GM21367 (cell line): ENCODE measurements around the gene MRAP.

Experiments
- ATAC-seq: cut with Tn5 transposase; IDR thresholded peaks from one replicate; pipeline ENCODE4 v1.9.1; 2021; ENCODE audit not compliant: unreplicated experiment

MRAP gene

DNA sequence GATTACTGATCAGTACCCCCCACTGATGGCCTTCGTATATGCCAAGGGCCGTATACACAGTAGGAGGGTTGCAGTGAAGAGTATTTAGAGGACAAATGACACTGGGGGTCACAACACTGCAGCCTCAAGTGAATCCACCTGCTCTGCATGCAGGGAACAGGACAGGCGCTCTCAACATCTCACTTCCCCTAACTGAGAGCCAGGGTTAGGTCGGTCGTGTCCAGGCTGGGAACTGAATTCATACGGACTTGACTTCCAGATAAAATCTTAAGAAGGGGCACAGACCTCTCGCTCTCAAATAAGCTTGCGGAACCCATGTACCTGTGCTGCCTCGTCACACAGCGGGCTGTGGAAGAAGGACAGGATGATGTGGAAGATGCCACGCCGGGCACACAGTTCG, 22.8 kb downstream of the MRAP start:
- no peak for ATAC-seq

DNA sequence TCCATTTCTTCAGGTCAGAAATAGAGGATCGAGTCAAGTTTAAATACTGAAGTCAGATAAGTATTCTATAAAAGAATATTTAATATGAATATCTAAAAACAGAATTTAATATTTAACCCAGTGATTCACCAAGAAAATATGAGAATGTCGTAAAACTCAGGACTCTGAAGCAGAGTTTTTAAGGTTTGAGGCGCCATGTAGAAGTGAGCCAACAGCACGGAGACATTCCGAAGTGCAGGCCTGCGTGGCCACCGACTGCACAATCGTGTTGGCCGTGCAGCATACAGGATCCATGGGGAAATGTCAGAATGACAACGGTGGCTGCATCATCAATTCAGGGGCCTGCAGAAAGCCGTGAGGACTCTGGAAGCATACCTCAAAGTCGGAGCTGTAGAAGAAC, 23.4 kb downstream of the MRAP start:
- no peak for ATAC-seq

DNA sequence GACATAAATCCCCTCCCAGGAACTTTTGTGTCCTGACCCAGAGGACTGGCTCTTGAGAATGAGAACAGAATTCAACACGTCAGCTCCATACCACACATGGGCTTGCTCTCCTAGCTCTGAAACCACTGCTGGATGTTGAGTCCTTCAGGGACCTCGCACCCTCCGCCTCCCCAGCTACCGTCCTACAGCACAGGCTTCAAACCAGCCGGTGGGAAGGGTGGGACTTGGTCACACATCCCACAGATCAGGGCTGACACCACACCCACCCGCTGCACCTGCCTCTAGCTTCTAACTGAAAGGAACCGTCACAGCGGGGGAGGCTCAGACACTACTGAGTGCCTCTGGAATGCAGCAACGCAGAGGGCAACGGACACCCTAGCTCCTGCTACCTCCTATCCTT, 24.0 kb downstream of the MRAP start:
- ATAC-seq = no peak

DNA sequence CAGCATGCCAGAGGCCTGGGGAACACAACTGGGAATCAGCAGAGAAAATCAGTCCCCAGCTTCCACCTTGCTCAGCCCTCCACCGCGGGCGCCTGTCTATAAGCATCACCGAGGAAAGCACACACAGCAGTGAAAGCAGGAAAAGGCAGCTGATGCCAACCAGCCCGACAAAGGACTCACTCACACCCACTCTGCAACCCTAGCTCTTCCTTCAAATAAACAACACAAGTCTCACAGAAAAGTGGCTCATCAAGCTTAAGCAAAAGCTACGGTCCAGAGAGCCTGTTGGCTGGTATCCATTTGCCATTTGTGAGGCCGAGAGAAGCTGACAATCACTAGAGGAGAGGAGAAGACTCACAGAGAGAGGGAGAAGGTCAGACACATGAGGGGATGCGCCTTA, 27.1 kb downstream of the MRAP start:
- no peak for ATAC-seq

DNA sequence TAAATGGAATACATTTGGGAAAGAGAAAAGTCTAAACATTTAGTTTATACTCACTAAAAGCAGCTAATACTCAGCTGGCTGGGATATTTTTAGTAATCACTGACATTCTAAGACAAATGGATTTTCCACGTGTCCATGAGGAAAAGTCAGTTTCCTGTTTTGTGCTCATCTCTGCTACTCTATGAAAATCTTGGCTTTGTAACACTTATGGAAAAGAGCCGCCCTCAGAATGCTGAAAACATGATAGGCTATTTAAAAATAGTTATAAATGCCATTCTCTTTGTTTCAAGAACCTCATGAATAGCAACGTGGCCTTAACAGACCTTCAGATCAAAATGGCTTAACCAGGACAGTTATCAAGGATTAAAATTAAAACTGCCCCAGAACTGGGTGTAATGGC, 29.9 kb downstream of the MRAP start:
- no peak for ATAC-seq

DNA sequence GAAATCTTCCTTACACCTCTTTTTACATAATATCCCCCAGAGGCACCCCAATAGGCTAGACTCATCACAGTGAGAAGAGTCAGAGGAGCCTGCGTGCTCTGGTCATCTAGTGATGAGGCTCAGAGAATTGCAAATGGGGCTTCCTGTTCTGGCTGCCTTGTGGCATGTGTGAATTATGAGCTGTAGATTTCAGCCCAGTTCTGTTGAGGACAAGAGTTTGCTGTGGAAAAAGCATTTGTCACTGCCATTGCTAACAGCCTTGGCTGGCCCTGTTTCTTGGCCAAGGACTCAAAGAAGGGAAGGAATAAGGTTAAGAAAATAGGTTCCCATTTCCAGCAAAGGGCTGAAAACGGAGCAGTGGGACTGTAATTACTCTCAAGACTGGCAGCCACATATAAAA, 30.7 kb downstream of the MRAP start:
- no peak for ATAC-seq

DNA sequence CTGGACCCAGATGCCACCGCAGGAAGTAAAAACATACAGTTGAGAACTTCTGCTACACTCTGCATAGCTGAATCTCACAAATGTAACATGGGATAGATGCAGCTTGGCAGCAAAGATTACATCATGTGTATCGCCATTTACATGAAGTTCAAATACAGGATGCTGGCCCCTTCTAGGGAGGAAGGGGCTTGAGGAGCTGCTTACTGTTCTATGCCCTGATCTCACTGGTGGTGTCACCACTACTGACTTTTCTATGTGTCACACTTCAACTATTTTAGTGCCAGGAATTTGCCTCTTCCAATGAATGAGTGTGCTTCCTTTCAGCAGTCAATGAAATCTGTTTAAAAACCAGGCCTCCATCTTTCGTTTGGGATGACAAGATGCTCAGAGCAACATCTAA, 31.1 kb downstream of the MRAP start:
- no peak for ATAC-seq

DNA sequence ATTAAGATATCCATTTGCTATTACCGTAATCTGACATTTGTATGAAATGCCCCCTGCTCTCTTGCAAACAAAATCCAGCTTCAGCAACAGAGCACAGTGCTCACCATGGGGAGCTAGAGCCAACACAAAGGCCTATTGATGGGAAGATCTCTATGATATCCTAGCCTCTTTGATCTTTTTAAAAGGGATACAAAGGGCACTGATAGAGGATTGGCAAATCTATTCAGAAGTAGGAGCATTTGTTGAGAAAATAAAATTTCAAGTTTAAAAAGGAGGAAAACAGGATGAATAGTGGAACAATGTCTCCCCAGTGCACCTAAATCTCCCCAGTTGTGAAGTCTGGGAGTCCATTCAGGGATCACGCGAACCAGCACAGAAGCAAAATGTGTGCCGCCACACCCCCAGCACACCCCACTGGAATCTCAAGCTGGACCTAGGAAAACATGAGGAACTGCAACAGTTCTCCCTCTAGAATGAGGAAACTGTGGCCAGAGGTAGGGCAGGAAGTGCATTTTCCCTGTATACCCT, 32.2 kb downstream of the MRAP start:
- ATAC-seq = no peak

DNA sequence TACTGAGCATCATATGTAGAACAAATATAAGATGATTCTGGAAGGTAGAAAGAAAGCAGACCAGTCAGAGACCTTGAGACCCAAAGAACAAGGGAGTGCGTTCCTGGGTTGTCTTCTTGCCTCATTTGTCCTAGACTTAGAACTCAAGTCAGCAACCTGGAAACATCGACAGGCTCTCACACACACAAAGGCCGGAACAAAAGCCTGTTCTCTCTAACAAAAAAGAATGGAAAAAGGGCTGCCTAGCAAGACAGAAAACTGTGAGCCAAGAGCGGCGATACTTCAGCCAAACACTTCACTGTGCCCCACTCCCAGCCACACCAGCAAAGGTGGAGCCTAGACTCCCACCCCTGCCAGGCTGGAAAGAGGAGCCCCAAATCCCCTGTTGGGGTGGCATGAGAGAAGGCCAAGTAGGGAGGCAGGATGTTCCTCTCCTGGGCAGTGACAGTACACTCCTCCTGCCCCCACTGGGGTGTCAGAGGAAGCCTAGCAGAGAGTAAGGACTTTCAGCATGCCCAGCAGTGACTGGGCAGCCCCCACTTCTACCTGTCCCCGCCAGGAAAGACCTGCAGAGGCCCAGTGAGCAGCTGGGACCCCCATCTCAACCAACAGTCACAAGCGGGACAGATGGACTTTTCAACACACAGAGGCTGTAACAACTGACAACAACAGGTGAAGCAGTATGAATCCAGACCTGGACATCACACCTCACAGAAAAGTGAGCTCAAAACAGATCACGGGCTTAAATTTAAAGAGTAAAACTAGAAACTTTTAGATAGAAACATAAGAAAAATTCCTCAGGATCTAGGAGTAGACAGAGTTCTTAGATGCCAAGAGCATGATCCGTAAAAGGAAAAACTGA, 33.0 kb downstream of the MRAP start:
- no peak for ATAC-seq

DNA sequence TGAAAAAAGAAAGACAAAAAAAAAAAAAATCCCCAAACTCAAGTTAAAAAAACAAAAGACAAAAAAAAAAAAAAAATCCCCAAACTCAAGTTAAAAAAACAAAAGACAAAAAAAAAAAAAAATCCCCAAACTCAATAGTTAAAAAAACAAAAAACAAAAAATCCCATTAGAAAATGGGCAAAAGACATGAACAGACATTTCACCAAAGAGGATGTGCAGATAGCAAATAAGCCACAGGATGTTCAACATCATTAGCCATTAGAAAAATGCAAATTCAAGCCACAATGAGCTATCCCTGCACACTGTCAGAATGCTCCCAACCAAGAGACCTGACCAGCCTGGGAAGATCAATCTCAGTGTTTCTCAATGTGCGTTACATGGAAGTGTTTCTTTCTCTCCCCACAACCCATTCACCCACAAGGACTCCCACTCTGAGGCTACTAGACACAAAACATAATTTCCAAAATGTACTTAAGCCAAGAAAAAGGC, 33.9 kb downstream of the MRAP start:
- ATAC-seq = no peak

DNA sequence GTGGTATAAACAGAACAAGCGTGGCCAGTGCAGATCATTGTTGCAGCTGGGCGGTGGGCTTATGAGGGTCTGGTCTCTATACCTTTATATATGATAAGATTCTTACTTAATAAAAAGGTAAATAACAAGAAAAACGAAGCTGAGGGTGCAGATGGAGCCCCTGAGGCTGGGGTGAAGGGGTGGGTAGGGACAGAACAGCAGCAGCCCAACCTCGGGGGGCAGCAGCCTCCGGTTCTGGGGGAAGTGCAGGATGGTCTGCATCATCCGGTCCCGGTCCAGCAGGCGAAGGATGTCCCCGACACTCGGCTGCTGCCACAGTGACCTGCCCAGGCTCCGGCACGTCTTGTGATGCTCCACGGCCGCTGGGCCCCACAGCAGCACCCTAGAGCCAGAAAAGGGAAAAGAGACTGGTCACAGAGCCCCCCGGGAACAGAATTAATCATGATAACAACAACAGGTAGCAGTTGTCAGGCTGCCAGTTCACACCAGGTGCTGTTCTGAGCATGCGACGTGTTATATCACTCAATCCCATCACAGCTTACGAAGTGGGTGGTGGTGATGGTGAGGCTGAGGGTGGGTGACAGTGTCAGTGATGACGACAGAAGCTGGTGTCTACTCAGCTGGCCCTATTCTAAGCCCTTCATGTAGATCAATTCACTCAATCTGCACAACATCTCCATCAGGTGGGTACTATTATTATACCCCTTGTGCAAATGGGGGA, 35.5 kb downstream of the MRAP start:
- ATAC-seq = no peak

DNA sequence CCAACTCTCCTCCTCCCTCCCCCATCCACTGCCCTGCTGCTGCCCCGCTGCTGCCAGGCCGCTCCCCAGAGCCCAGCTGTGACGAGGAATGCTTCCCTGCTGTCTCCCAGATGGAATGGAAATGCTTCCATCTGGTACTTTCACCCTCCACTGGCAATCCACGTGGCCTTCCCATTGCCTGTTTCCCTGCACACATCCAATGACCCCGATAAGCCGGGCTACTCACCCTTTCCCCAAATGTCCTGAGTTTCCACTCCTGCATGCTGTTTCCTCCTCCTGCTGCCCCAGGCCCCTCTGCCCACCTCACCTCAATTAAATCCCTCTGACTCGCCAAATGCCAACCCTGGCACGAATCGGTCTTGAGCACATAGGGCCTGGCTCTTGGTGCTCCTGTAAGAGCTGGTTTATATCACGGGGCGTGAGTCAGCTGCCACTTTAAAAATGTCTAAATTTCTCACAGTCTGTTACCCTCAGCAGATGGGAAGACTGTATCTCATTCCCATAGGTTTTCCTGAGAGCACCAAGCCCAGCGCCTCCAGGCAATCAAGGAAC, 36.4 kb downstream of the MRAP start:
- ATAC-seq = no peak

DNA sequence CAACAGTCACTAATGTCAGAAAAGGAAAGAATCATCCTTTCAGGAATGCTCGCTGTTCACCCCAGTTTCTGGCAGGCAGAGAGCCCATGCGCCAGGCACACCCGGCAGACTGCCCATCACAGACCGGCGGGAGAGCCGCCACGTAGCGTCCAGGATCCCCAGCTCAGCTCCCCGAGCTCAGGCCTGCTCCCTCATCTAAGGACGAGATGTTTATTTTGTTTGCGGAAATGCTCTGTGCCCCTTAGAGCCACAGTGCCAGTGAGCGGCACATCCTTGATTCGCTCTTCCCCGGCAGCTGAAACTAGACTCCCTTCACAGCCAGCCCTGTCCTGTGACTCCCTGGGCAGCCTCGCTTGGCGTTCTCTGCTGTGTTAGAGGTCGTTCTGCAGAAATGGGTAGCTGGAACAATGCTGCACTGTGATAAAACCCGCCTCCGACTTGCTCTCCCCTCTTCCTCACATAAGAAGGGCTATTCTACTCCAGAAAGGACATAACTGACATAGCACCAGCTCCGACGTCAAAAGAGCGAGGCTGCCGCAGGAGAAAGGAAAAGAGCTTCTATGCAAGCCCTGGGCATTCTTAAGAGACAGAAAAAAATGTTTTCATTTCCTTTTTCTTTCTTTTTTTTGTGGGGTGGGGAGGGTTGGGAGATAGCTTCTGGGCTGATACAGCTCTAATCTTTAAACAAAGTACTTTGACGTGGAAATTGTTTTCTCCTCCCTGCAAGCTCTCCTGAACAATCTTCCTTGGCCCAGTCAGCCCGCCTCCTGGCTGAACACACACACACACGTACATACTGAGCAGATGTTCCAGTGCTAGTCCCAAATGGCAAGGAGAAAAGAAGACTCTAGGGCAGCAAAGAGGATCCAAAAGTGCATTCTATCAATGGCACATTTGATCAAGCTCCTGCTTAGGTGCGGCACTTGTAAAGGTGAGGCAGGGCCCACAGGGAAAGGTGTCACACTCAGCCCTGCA, 37.2 kb downstream of the MRAP start:
- no peak for ATAC-seq

DNA sequence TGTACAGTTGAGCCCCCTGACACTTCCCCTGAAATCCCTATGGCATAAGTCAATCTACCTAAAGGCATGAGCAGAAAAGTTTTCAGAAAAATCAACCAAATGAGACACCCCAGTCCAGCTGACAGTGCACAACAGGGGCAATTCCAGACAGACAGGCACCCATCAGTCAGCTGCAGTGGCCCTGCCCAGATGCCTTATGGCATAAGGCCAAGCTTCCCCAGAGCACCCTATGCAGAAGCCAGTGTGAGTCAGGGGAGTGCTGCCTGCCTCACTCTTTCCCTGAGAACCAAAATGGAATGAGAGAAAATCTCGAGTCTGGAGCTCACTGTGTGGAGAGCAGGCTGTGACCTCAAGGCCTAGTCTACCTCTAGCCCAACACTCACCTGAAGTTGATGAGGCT, 38.1 kb downstream of the MRAP start:
- ATAC-seq = no peak

DNA sequence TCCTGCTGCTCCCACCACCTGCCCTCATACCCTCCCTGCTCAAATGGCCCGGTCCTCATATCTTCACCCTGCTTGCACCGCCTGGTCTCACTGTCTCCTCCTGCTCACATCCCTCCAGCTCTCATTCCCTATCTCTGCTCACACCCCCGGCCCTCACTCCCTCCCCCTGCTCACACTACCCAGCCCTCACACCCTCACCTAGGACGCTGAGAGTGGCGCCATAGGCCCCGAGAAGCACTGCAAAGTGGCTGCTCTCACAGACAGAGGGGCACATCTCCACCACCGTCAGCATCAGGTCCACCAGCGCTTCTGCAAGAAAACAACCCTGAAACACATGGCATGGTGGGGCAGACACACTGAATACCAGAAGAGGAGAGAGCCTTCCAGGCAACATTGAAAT, 38.6 kb downstream of the MRAP start:
- no peak for ATAC-seq

DNA sequence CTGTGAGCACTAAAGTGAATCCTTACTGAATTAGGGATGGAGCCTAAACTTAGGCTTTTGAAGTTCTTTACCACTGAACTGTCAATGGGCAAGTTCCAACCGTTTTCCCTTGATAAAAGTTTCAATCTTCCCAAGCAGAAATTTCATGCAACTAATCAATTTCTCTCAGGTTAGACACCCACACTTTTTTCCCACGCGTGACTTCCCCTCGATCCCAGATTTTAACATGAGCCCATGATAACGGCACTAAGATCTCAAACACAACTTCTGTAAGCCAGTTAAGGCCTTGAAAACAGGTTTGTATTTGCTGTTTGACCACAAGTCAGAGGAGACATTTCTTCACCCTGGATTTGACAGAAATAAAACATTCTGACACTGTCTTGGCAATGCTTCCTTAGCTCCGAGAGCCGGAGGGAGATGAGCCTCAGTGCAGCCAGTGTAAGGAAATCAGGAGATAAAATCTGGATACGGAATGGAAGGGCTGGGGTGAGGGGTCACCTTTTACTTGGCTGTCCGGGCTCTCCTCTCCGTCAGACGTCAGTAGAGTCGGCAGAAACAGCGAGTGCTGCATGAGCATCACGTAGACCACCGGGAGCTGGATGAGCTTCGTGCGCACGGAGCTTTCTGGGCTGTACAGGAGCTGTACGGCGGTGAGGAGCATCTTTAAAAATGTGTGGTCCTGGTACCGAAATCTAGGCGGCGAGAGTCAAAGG, 39.7 kb downstream of the MRAP start:
- no peak for ATAC-seq

DNA sequence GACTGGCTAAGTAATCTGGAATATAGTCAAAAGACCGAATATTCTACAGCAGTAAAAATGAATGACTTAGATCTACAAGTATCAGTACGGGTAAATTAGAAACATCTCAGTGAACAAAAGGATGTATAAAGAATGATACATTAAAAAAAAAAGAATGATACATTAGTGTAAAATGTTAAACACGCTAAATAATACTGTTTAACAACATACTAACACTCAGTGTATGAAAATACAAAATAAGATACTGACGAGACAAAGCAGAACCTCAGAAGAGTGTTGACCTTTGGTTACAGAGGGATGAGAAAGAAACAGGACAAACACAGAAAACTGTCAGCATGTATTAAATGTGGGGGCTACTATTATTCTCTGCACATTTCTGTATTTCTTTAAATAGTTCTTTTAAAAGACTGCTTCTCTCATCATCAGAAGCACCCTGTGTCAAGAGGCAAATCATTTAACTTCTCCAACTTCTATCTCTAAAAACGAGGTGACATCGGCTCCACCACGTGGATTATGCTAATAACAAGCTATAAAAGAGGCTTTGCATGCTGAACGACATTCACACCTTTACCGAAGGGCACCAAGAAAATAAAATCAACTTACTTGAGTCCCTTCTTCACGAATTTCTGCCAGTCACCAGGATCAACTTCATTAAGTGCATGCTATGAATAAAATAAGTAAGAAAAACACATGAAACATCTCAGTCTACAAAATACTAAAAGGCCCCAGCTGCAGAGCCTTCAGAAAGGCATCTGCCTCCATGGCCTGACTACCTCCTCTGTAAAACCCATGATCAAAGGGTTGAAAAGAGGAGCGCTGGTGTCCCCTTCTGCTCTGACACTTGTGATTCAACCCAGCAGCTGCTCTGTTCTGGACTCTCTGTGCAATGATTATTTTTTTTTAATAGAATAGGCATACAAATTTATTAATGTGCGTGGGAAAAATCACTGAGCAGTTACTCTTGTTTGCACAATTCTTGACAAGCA, 42.5 kb downstream of the MRAP start:
- no peak for ATAC-seq

DNA sequence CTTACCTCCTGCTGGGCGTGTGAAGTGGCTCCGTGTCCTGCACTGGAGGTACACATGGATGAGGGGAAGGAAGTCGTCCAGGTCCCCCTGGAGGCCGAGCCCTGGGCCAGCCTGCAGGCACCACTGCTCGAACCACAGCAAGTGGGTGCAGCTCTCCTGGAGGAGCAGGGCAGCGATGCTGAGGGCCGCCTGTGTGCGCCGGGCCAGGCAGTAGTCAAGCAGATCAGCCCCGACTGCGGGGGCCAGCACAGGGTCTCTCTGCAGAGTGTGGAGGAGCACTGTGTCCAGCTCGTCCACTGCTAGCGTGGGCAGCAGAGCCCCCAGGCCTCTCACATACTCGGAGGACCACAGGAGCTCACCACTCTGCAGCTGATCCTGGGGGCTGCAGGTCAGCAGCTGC, 48.3 kb downstream of the MRAP start:
- ATAC-seq = no peak

DNA sequence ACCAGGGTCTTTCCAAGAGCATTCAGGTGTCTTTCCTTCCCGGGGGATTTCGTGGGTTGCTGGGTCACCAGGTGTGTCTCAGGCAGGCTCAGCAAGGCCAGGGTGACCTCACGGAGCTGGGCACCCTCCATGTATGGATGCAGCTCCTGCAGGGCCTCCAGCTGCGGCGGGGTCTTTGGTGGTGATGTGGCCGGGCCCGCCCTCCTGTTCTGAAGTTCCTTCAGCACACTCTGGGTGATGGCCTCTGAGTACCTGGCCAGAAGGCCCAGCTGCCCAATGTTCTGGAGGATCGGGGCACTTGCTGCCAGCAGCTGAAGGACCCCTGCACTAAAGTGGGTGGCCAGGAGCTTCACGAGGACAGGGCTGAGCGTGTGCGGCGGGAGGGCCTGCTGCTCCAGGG, 48.7 kb downstream of the MRAP start:
- no peak for ATAC-seq
